Upper lobe of right lung (tissue), 1 donor: ENCODE measurements around the gene FEZF1. TPM values are rescaled to one million over a fixed set of nuclear protein-coding genes. Genes with fewer than 3 reads are reported as not detected.

ENCODE experiments used
- ATAC-seq: fragments of 200-7000 bp; cut with Tn5 transposase; one replicate; pipeline ENCODE4 v1.9.1; 2020; ENCODE audit warnings: mild to moderate bottlenecking, moderate library complexity
- DNase-seq: peaks from one replicate; pipeline ENCODE4 v3.0.0-alpha.2; 2020
- H3K27ac ChIP-seq: fragments of 200-600 bp; one replicate; pipeline ENCODE4 v1.8.0; 2022
- H3K27me3 ChIP-seq: fragments of 200-600 bp; one replicate; pipeline ENCODE4 v1.8.0; 2022; ENCODE audit warnings: mild to moderate bottlenecking
- H3K36me3 ChIP-seq: fragments of 200-600 bp; one replicate; pipeline ENCODE4 v1.8.0; 2022
- H3K4me1 ChIP-seq: fragments of 200-600 bp; one replicate; pipeline ENCODE4 v1.8.0; 2022
- H3K4me3 ChIP-seq: fragments of 200-600 bp; one replicate; pipeline ENCODE4 v1.8.0; 2022; ENCODE audit warnings: mild to moderate bottlenecking
- H3K9me3 ChIP-seq: fragments of 200-600 bp; one replicate; pipeline ENCODE4 v1.8.0; 2022
- CTCF ChIP-seq: fragments of 200-600 bp; IDR thresholded peaks from one replicate; pipeline ENCODE4 v1.8.0; 2022; ENCODE audit warnings: antibody characterized with exemption
- intact Hi-C: fragments of 100-400 bp; cut with DNase I; formaldehyde crosslinking; loops from one replicate; pipeline ENCODE4 v1.11.0; 2022
- long read RNA-seq: library from polyadenylated mRNA; unstranded; transcript quantifications from one replicate; pipeline ENCODE4 v2.0.0, GENCODE V29; 2021
- total RNA-seq: library from RNA; stranded (reverse); fragmentation: NEBNext Ultra II Directional; extraction: Animal tissue kit (Norgen Biotek cat#: 25700); gene quantifications from one replicate; pipeline ENCODE4 v1.2.1, GENCODE V29; 2021
- donor health status: DM: no; HTN: yes; CAD: no; lungs with severe emphysema.

FEZF1 gene
- total RNA-seq: not detected
- long read RNA-seq: 0 reads

- H3K27ac ChIP-seq: no peak within 1 kb of the TSS
- ATAC-seq: peak; percentile 63
- no peaks in the 10 kb centered on the region for H3K36me3 ChIP-seq
- no peak for DNase-seq
- no peak for TF ChIP-seq CTCF
- no peaks in the 10 kb centered on the region for H3K9me3 ChIP-seq
- H3K27me3 ChIP-seq: peaks cover 97% of the 10 kb centered on the region
- intact Hi-C loops: loop anchor here (10.0 kb wide), 1 partner anchor 1060 kb away; no protein-coding TSS in a partner anchor
- peaks cover 24% of the 10 kb centered on the region for H3K4me1 ChIP-seq
- peak within 1 kb of the TSS; percentile 25 for H3K4me3 ChIP-seq
These were observed at the start of gene FEZF1 for GRCh38 chr7:122304319-122304975. TSS of gene FEZF1 (minus strand) at chr7:122304750. CDS start at chr7:122304437, 313 bp downstream.

GRCh38 chr7:122352454-122352853 is 47.9 kb upstream of the FEZF1 start:
- no peak for TF ChIP-seq CTCF
- DNase-seq (no peak), ATAC-seq (no peak)
- intact Hi-C loops: no loop called here
- Histone ChIP-seq H3K4me1 (no peaks in the 10 kb centered on the region), H3K4me3 (no peak overlapping the region), H3K27me3 (no peaks in the 10 kb centered on the region), H3K9me3 (no peaks in the 10 kb centered on the region), H3K27ac (no peak overlapping the region), H3K36me3 (no peaks in the 10 kb centered on the region)

GRCh38 chr7:122350701-122351100 is 46.2 kb upstream of the FEZF1 start:
- Histone ChIP-seq H3K27ac (no peak overlapping the region), H3K4me1 (no peaks in the 10 kb centered on the region), H3K9me3 (no peaks in the 10 kb centered on the region), H3K4me3 (no peak overlapping the region), H3K27me3 (no peaks in the 10 kb centered on the region), H3K36me3 (no peaks in the 10 kb centered on the region)
- no peak for DNase-seq
- no peak for ATAC-seq
- intact Hi-C loops: no loop called here
- no peak for TF ChIP-seq CTCF

GRCh38 chr7:122344303-122344620 is 39.7 kb upstream of the FEZF1 start:
- ATAC-seq (no peak), DNase-seq (no peak)
- no peaks in the 10 kb centered on the region for H3K9me3 ChIP-seq
- no peaks in the 10 kb centered on the region for H3K36me3 ChIP-seq
- no peak for TF ChIP-seq CTCF
- intact Hi-C loops: no loop called here
- H3K27ac ChIP-seq: no peak overlapping the region
- H3K4me3 ChIP-seq: no peak overlapping the region
- no peaks in the 10 kb centered on the region for H3K4me1 ChIP-seq
- no peaks in the 10 kb centered on the region for H3K27me3 ChIP-seq

- TF ChIP-seq CTCF: no peak
- Histone ChIP-seq H3K27me3 (no peaks in the 10 kb centered on the region), H3K4me3 (no peak overlapping the region), H3K36me3 (no peaks in the 10 kb centered on the region), H3K27ac (no peak overlapping the region), H3K4me1 (no peaks in the 10 kb centered on the region), H3K9me3 (no peaks in the 10 kb centered on the region)
- no peak for ATAC-seq
- DNase-seq: no peak
- intact Hi-C loops: no loop called here
These were observed 39.2 kb upstream of the FEZF1 start for GRCh38 chr7:122343601-122344302.
